Fibroblast of skin of right biceps (primary cell): ENCODE results near the gene KRTAP12-2.

ENCODE experiments used
- DNase-seq: peaks from one replicate; pipeline ENCODE4 v3.0.0-alpha.2; 2013

The KRTAP12-2 gene

GRCh38 chr21:44666401-44667320 lies at the start of gene KRTAP12-2:
KRTAP12-2 (minus strand) TSS chr21:44666927; CDS start chr21:44666886, 41 bp downstream.
- DNase-seq = no peak

GRCh38 chr21:44714905-44715304 lies 48.2 kb upstream of the KRTAP12-2 start:
- DNase-seq = no peak

- DNase-seq = no peak
Observed at GRCh38 chr21:44713846-44714245, 47.1 kb upstream of the KRTAP12-2 start.

- no peak for DNase-seq
Observed at GRCh38 chr21:44713130-44713529, 46.4 kb upstream of the KRTAP12-2 start.

- DNase-seq = no peak
Observed at GRCh38 chr21:44712203-44713028, 45.7 kb upstream of the KRTAP12-2 start.

GRCh38 chr21:44711327-44712202 lies 44.8 kb upstream of the KRTAP12-2 start, which contains the start of gene TSPEAR:
TSPEAR (minus strand) TSS chr21:44711572; CDS start chr21:44711514, 58 bp downstream.
- no peak for DNase-seq

GRCh38 chr21:44710756-44711326 lies 44.1 kb upstream of the KRTAP12-2 start:
- DNase-seq = no peak

GRCh38 chr21:44710294-44710665 lies 43.6 kb upstream of the KRTAP12-2 start:
- DNase-seq = no peak

GRCh38 chr21:44709426-44710293 lies 42.9 kb upstream of the KRTAP12-2 start:
- peak; percentile 1 for DNase-seq

GRCh38 chr21:44708866-44709425 lies 42.2 kb upstream of the KRTAP12-2 start:
- DNase-seq = no peak

- no peak for DNase-seq
Observed at GRCh38 chr21:44708213-44708865, 41.6 kb upstream of the KRTAP12-2 start.

- no peak for DNase-seq
Observed at GRCh38 chr21:44706706-44707581, 40.2 kb upstream of the KRTAP12-2 start.

- DNase-seq = no peak
Observed at GRCh38 chr21:44706026-44706705, 39.4 kb upstream of the KRTAP12-2 start.

- no peak for DNase-seq
Observed at GRCh38 chr21:44704636-44705001, 37.9 kb upstream of the KRTAP12-2 start.

GRCh38 chr21:44703731-44704635 lies 37.3 kb upstream of the KRTAP12-2 start:
- DNase-seq = no peak

GRCh38 chr21:44702973-44703730 lies 36.4 kb upstream of the KRTAP12-2 start:
- DNase-seq = no peak
